Karpas-422 (cell line): ENCODE measurements around the gene CHRNB2. TPM values are rescaled to one million over a fixed set of nuclear protein-coding genes. Genes with fewer than 3 reads are reported as not detected.
A peak's percentile ranks its signal among the peaks of the same experiment; 100 is the strongest.

Experiments
- DNase-seq: peaks from one replicate; pipeline ENCODE4 v3.0.0-alpha.2; 2015
- H2AFZ ChIP-seq: fragments of 200-600 bp; sonication (generic); 2 replicates; pipeline ENCODE4 v1.6.1; 2014; ENCODE audit warnings: antibody characterized with exemption, low read length, mixed read lengths
- H3K27ac ChIP-seq: fragments of 200-600 bp; sonication (generic); 2 replicates; pipeline ENCODE4 v1.5.1; 2014; ENCODE audit warnings: mild to moderate bottlenecking, low read length, moderate library complexity
- H3K27me3 ChIP-seq: fragments of 200-600 bp; sonication (generic); 2 replicates; pipeline ENCODE4 v1.6.1; 2014; ENCODE audit warnings: low read length, mixed read lengths
- H3K36me3 ChIP-seq: fragments of 200-600 bp; sonication (generic); 2 replicates; pipeline ENCODE4 v1.6.1; 2014; ENCODE audit warnings: low read length, mixed read lengths; ENCODE audit not compliant: insufficient read depth
- H3K4me1 ChIP-seq: fragments of 200-600 bp; sonication (generic); 2 replicates; pipeline ENCODE4 v1.6.1; 2014; ENCODE audit warnings: mild to moderate bottlenecking, low read length, mixed read lengths
- H3K4me2 ChIP-seq: fragments of 200-600 bp; sonication (generic); 2 replicates; pipeline ENCODE4 v1.6.1; 2014; ENCODE audit warnings: low read length, low read depth, mild to moderate bottlenecking; ENCODE audit not compliant: poor library complexity, severe bottlenecking
- H3K4me3 ChIP-seq: fragments of 200-600 bp; sonication (generic); 2 replicates; pipeline ENCODE4 v1.5.1; 2014; ENCODE audit warnings: mild to moderate bottlenecking, antibody characterized with exemption, low read length, mixed read lengths
- H3K79me2 ChIP-seq: fragments of 200-600 bp; sonication (generic); 2 replicates; pipeline ENCODE4 v1.6.1; 2014; ENCODE audit warnings: mild to moderate bottlenecking, low read length, mixed read lengths
- H3K9ac ChIP-seq: fragments of 200-600 bp; sonication (generic); 2 replicates; pipeline ENCODE4 v1.6.0; 2014; ENCODE audit warnings: low read length
- H3K9me2 ChIP-seq: fragments of 200-600 bp; sonication (generic), shearing (Covaris generic); replicated peaks from 2 replicates; pipeline ENCODE4 v1.6.0; 2014; ENCODE audit warnings: mild to moderate bottlenecking, low read length, moderate library complexity; ENCODE audit not compliant: insufficient read depth
- H3K9me3 ChIP-seq: fragments of 300-700, 200-600 bp; sonication (generic); 2 replicates; pipeline ENCODE4 v1.6.1; 2014; ENCODE audit warnings: low read length, mixed read lengths
- H4K20me1 ChIP-seq: fragments of 200-600 bp; sonication (generic); 2 replicates; pipeline ENCODE4 v1.6.1; 2014; ENCODE audit warnings: mild to moderate bottlenecking, antibody characterized with exemption, low read length, low read depth; ENCODE audit not compliant: insufficient read depth
- total RNA-seq: library from RNA; depleted of rRNA; stranded (reverse); fragments of >200 nt; shearing (Covaris generic); gene quantifications from 2 replicates; pipeline ENCODE4 v1.2.3, GENCODE V29; 2014; ENCODE audit warnings: low replicate concordance

The CHRNB2 gene
- total RNA-seq, 1 experiment from 2014 or later, result 0.48 TPM

DNA sequence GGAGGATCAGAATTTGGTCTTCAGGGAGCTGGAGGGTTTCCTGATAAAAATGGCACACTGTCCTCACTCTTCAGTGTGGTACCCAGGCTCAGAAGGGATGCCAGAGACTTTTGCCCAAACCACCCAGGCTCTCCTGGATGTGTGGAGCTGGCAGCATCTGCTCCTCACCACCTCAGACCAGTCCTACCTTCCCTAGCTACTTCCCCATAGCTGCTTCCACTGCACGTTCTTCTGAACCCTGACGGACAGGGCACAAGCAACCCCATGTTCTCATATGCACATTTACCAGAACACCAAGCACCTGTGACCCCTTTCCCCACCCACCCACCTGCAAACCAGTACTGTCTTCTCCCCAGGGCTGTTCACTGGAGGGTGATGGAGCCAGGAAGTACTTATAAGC, 35.7 kb downstream of the CHRNB2 start:
- Histone ChIP-seq H3K4me1 (peaks cover 35% of the 10 kb centered on the region), H2AFZ (no peak overlapping the region), H3K9me3 (no peaks in the 10 kb centered on the region), H3K4me3 (no peak overlapping the region), H3K27me3 (no peaks in the 10 kb centered on the region), H3K27ac (no peak overlapping the region), H4K20me1 (peaks cover 67% of the 10 kb centered on the region), H3K9me2 (no peaks in the 10 kb centered on the region), H3K9ac (no peak overlapping the region), H3K79me2 (peaks cover 95% of the 10 kb centered on the region), H3K4me2 (no peak overlapping the region), H3K36me3 (peaks cover 43% of the 10 kb centered on the region; the same call in 1 of the 2 replicates)
- no peak for DNase-seq

GRCh38 chr1:154605534-154605933, 38.0 kb downstream of the CHRNB2 start:
- H3K4me3 ChIP-seq, result no peak overlapping the region
- peaks cover 97% of the 10 kb centered on the region for H3K79me2 ChIP-seq
- H3K4me2 ChIP-seq, result peak overlapping the region; percentile 4
- peaks cover 56% of the 10 kb centered on the region for H3K4me1 ChIP-seq
- H3K9me3 ChIP-seq, result no peaks in the 10 kb centered on the region
- no peaks in the 10 kb centered on the region for H3K27me3 ChIP-seq
- peak overlapping the region; percentile 18; the same call in 1 of the 2 replicates for H3K27ac ChIP-seq
- no peak overlapping the region for H3K9ac ChIP-seq
- no peak overlapping the region for H2AFZ ChIP-seq
- no peak for DNase-seq
- peaks cover 50% of the 10 kb centered on the region for H4K20me1 ChIP-seq
- peaks cover 33% of the 10 kb centered on the region; the same call in 1 of the 2 replicates for H3K36me3 ChIP-seq
- no peaks in the 10 kb centered on the region for H3K9me2 ChIP-seq

GRCh38 chr1:154607106-154607608, 39.6 kb downstream of the CHRNB2 start:
- H3K4me1 ChIP-seq, result peaks cover 71% of the 10 kb centered on the region
- no peaks in the 10 kb centered on the region for H3K27me3 ChIP-seq
- peaks cover 96% of the 10 kb centered on the region for H3K79me2 ChIP-seq
- no peaks in the 10 kb centered on the region for H3K9me2 ChIP-seq
- no peaks in the 10 kb centered on the region for H3K9me3 ChIP-seq
- H3K36me3 ChIP-seq, result peaks cover 17% of the 10 kb centered on the region; the same call in 1 of the 2 replicates
- peak overlapping the region; percentile 95 for H3K27ac ChIP-seq
- peak overlapping the region; percentile 82 for H3K4me2 ChIP-seq
- H2AFZ ChIP-seq, result no peak overlapping the region
- DNase-seq, result peak; percentile 63
- peak overlapping the region; percentile 73 for H3K4me3 ChIP-seq
- peak overlapping the region; percentile 93 for H3K9ac ChIP-seq
- H4K20me1 ChIP-seq, result peaks cover 42% of the 10 kb centered on the region

GRCh38 chr1:154607609-154608396, 40.2 kb downstream of the CHRNB2 start, which contains the start of gene ADAR:
Gene ADAR, minus strand, starts transcription at chr1:154608186. Its CDS starts 180 bp downstream, at chr1:154608006.
- Histone ChIP-seq H3K27me3 (no peaks in the 10 kb centered on the region), H3K79me2 (peaks cover 95% of the 10 kb centered on the region), H3K9me3 (no peaks in the 10 kb centered on the region), H3K4me3 (peak within 1 kb of the TSS; percentile 73), H3K27ac (peak within 1 kb of the TSS; percentile 95), H3K36me3 (peaks cover 11% of the 10 kb centered on the region; the same call in 1 of the 2 replicates), H2AFZ (no peak within 1 kb of the TSS), H3K4me1 (peaks cover 74% of the 10 kb centered on the region), H3K9me2 (no peaks in the 10 kb centered on the region), H3K9ac (peak within 1 kb of the TSS; percentile 93), H3K4me2 (peak within 1 kb of the TSS; percentile 82), H4K20me1 (peaks cover 36% of the 10 kb centered on the region)
- peak; percentile 98 for DNase-seq

- no peaks in the 10 kb centered on the region for H3K27me3 ChIP-seq
- no peaks in the 10 kb centered on the region for H3K9me2 ChIP-seq
- H3K9ac ChIP-seq, result peak overlapping the region; percentile 93
- H3K79me2 ChIP-seq, result peaks cover 95% of the 10 kb centered on the region
- peaks cover 28% of the 10 kb centered on the region for H4K20me1 ChIP-seq
- no peak overlapping the region for H2AFZ ChIP-seq
- H3K36me3 ChIP-seq, result peaks cover 6% of the 10 kb centered on the region; the same call in 1 of the 2 replicates
- H3K9me3 ChIP-seq, result no peaks in the 10 kb centered on the region
- peak; percentile 79 for DNase-seq
- peaks cover 74% of the 10 kb centered on the region for H3K4me1 ChIP-seq
- peak overlapping the region; percentile 82 for H3K4me2 ChIP-seq
- H3K4me3 ChIP-seq, result peak overlapping the region; percentile 73
- peak overlapping the region; percentile 95 for H3K27ac ChIP-seq
Observed at GRCh38 chr1:154608397-154609270, 41.1 kb downstream of the CHRNB2 start.

GRCh38 chr1:154609398-154610380, 42.1 kb downstream of the CHRNB2 start:
- Histone ChIP-seq H3K9me2 (no peaks in the 10 kb centered on the region), H3K4me1 (peaks cover 70% of the 10 kb centered on the region), H3K36me3 (peaks cover 4% of the 10 kb centered on the region; the same call in 1 of the 2 replicates), H3K9me3 (no peaks in the 10 kb centered on the region), H3K4me3 (peak overlapping the region; percentile 73), H3K27me3 (no peaks in the 10 kb centered on the region), H3K27ac (peak overlapping the region; percentile 95), H3K4me2 (peak overlapping the region; percentile 82), H4K20me1 (peaks cover 18% of the 10 kb centered on the region; the same call in 1 of the 2 replicates), H3K9ac (peak overlapping the region; percentile 93), H2AFZ (no peak overlapping the region), H3K79me2 (peaks cover 95% of the 10 kb centered on the region)
- DNase-seq, result peak; percentile 81

DNA sequence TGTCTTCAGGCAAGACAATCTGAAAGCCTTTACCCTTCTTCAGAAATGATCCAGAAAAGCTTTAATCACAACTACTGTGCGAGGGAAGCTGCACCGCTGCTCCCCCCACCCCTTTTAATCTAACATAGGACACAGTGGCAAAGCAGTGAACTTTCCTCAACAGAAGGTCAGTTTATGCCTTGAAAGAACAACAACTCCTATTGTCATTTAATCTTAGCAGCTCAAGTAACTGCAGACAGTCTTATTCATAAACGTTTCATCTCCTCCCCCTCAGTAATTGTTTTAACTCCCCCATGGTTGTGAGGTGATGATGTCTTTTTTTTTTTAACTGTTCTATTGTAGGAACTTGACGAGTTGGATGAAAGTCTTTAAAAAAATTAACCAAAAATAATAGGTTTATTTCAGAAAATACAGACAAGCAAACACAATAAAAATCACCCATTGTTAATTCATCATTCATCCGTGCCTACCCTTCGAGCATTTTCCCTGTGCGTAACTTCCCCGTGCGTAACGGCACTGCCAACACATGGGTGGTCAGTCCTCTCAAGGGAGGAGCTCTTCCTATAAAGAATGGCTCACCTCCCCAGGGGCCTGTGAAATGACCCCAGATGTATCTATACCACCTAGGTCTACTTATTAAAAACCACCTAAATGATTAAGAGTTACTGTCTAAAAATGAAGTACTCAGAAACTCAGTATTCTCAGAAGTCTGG, 43.7 kb downstream of the CHRNB2 start:
- peaks cover 54% of the 10 kb centered on the region for H3K4me1 ChIP-seq
- peaks cover 95% of the 10 kb centered on the region for H3K79me2 ChIP-seq
- H2AFZ ChIP-seq, result no peak overlapping the region
- no peaks in the 10 kb centered on the region for H3K9me3 ChIP-seq
- H3K4me3 ChIP-seq, result no peak overlapping the region
- H3K27me3 ChIP-seq, result no peaks in the 10 kb centered on the region
- H3K9me2 ChIP-seq, result no peaks in the 10 kb centered on the region
- peak overlapping the region; percentile 95 for H3K27ac ChIP-seq
- H4K20me1 ChIP-seq, result peaks cover 6% of the 10 kb centered on the region; the same call in 1 of the 2 replicates
- 0 out of 2 replicates have a peak overlapping the region, but pooled peaks have one; percentile 12 for H3K9ac ChIP-seq
- H3K4me2 ChIP-seq, result peak overlapping the region; percentile 49
- peaks cover 2% of the 10 kb centered on the region; the same call in 1 of the 2 replicates for H3K36me3 ChIP-seq
- DNase-seq, result no peak
